CD4-positive, alpha-beta T cell treated with Interleukin-21 for 1 hour (primary cell): ENCODE measurements around the gene CENPC.
"Not testable (repeated sequence)": the region's sequence is repeated elsewhere in the genome, so short reads cannot be mapped to it uniquely, and the experiment has no call there.

ENCODE experiments used
- DNase-seq: peaks from one replicate; pipeline ENCODE4 v3.0.0-alpha.2; 2020

Gene CENPC

DNA sequence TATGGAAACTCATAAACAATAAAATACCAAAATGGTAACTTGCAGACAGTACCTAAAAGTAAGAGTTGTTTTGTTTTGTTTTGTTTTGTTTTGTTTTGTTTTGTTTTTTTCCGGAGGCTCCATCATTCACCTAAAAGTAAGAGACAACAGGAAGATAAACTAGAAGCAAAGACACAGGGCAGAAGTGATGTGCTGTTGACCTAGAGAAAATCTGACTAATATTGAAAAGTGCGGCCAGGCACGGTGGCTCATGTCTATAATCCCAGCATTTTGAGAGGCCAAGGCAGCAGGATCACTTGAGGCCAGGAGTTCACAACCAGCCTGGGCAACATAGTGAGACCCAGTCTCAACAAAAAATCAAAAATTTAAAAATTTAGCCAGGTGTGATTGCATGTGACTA, 5.6 kb upstream of the CENPC start:
- no peak for DNase-seq

- no peak for DNase-seq
Observed at GRCh38 chr4:67550451-67550850, 5.1 kb upstream of the CENPC start.

DNA sequence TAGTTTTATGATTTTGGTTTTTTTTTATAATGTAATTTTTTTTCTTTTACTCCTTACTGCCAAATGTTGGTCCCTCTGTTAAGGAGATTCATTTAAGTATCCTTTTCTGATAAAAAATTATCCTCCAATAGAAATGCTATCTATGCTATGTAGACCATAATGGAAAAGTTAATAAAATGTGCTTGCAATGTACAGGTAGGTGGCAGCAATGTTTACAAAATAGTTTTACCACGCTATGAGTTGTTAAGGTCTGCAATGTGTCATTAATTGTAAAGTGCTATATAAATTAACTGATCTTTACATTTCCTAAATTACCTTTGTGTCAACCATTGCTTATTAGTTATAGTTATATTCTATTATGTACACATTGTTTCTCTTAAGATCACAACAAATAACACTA, 3.8 kb upstream of the CENPC start:
- DNase-seq = peak; percentile 55

DNA sequence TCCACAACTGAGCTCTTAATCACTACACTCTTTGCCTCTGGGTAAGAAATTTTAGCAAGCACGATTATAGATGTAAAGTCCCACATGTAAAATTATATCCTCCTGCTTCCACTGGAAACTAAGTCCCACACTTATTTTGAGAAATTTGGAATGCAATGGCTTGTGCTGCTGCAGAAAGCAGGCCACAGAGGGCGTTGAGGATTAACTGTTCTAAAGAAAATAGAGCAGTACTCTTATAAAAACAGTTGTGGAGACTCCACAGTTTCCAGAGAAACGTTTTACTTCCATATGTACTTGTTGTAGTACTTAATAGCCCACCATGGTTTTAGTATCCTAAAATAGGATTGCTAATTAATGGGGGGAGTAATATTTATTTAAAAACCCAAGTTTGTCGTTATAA, 1.7 kb upstream of the CENPC start:
- no peak for DNase-seq

DNA sequence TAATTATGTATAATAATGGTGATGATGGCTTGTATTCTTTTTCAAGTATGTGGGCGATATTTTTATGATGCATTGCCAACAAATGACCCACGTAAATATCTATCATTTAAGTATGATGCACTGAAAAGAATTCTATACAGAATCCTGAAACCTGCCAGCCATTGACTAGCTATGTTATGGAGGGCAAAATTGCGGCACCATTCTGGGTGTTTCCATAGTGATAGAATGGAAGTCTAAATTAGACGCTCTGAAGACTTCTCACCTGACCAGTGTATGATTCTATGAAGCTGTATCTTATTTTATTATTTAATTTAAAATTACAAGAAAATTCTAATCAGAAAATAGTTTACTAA, 677 bp upstream of the CENPC start:
- DNase-seq = no peak

DNA sequence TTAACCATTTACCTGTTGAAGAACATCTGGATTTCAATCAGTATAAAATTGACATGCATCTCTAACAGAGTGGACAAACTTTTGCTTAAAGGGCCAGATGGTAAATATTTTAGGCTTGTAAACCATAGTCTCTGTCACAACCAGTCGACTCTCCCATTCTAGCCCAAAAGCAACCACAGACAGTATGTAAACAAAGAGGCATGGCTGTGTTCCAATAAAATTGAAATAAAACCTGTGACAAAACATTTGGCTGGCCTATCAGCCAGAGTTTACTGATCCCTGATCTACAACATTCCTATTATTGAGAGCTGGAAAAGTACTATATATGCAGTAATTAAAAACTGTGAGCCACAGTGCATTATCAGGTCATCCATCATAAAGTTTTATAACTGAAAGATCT, 3.2 kb downstream of the CENPC start:
- DNase-seq = no peak

DNA sequence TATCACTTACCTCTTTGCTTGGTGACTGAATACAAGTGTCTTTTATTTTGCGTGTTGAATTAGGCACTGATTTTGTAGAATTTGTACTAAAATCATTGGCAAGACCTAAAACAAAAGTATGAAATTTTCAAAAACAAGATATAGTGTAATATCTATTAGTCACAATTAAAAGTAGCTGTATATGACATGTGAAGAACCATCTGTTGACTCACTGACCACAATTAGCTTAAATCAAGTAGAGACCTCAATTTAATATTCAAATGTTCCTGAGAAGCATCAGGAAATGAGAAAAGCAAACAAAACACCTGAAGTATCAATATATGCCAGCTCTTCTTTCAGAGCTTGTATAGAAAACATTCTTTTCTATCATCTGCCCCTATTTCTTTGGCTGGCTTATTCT, 5.5 kb downstream of the CENPC start:
- no peak for DNase-seq

- DNase-seq = no peak
Observed at GRCh38 chr4:67535280-67535840, 9.9 kb downstream of the CENPC start.

GRCh38 chr4:67533112-67533511, 12.2 kb downstream of the CENPC start:
- no peak for DNase-seq

DNA sequence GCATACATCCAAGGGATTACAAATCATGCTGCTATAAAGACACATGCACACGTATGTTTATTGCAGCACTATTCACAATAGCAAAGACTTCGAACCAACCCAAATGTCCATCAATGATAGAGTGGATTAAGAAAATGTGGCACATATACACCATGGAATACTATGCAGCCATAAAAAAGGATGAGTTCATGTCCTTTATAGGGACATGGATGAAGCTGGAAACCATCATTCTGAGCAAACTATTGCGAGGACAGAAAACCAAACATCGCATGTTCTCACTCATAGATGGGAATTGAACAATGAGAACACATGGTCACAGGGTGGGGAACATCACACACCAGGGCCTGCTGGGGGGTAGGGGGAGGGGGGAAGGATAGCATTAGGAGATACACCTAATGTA, 12.9 kb downstream of the CENPC start:
- not testable (repeated sequence) for DNase-seq

DNA sequence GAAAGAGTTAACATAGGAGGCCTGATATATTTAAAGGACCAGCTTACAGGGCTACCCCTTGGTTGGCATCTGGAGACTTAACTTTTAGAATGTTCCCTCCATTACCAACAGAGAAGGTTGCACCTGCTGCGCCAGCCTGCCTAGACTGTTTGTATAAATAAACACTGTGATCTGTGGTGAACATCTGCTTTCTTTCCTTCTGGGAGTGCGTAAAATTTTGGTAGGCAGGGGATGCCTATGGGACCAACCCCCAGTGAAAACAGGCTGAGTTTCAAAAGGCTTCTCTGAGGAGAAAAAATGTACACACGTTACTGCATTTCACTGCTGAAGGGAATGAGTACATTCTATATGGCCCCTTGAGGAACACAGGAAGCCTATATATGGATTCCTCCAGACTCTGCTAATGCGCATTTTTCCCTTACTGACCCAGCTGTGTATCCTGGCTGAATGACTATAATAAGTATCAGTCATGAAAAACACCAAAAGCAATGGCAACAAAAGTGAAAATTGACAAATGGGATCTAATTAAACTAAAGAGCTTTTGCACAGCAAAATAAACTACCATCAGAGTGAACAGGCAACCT, 13.8 kb downstream of the CENPC start:
- DNase-seq = no peak

DNA sequence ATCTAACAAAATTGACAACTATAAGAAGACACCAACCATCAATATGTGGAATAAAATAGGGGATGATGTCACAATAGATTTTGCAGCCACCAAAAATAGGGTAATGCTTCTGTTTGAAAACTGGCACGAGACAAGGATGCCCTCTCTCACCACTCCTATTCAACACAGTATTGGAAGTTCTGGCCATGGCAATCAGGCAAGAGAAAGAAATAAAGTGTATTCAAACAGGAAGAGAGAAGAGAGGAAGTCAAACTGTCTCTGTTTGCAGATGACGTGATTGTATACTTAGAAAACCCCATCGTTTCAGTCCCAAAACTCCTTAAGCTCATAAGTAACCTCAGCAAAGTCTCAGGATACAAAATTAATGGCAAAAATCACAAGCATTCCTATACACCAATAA, 21.2 kb downstream of the CENPC start:
- not testable (repeated sequence) for DNase-seq

GRCh38 chr4:67522851-67523671, 22.2 kb downstream of the CENPC start:
- DNase-seq = peak; percentile 24

GRCh38 chr4:67522230-67522629, 23.1 kb downstream of the CENPC start:
- DNase-seq = no peak

DNA sequence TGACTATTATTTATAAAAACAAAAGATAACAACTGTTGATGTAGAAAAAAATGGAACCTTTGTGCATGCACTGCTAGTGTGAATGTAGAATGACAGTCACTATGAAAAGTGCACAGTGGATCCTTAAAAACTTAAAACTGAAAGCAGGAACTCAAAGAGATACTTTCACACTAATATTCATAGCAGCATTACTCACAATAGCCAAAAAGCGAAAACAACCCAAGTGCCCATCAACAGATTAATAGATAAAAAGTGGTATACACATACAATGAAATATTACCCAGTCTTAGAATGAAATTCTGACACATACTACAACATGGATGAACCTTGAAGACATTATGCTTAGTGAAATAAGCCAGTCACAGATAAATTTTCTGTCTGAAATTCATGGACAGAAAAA, 23.8 kb downstream of the CENPC start:
- DNase-seq = no peak

- DNase-seq = no peak
Observed at GRCh38 chr4:67520141-67520540, 25.2 kb downstream of the CENPC start.

DNA sequence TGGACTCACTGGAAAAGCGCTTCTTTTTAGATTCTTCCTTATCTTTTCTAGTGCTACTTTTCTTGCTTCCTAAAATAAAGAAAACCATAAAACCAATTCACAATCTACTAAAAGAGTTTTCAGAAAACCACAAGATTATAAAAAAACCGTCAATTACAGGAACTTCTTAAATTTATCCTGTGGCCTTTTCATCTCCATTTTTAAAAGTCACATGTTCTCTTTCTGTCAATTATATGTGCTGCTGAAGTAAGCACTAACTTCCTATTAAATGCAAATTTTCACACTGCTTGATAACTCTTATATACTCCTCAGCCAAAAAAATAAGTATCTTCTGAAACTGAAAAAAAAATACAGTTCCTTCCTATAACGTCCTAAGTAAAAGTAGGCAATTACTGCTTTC, 32.8 kb downstream of the CENPC start:
- no peak for DNase-seq

GRCh38 chr4:67500373-67500772, 44.9 kb downstream of the CENPC start:
- DNase-seq = no peak

DNA sequence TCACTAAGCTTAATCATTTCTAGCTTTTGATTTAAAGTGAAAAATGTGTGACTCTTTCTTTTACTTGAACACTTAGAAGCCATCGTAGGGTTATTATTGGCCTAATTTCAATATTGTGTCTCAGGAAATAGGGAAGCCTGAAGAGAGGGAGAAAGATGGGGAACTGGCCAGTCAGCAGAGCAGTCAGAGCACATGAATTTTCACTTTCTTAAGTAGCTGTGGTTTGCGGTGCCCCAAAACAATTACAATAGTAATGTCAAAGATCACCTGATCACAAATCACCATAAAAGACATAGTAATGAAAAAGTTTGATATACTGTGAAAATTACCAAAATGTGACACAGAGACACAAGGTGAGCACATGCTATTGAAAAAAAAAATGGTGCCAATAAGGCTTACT, 45.5 kb downstream of the CENPC start:
- no peak for DNase-seq

DNA sequence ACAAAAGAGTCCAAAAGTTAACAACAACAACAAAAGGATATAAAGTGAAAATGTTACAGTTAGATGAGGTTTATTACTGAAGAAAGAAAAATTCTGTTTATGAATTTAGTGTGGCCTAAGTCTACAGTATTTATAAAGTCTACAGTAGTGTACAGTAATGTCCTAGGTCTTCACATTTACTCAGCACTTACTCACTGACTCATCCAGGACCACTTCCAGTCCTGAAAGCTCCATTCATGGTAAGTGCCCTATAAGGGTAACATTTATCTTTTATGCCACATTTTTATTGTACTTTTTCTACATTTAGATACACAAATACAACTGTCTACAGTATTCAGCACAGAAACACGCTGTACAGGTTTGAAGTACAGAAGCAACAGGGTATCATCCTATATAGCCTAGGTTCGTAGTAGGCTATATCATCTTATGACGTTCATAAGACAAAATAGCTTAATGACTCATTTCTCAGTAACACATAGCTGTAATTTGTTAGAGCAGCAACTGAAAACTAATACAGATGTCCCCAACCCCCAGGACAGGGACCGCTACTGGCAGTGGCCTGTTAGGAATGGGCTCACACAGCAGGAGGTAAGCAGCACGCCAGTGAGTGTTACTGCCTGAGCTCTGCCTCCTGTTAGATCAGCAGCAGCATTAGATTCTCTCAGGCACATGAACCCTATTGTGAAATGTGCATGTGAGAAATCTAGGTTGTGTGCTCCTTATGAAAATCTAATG, 61.3 kb downstream of the CENPC start:
- no peak for DNase-seq

GRCh38 chr4:67480810-67481209, 64.5 kb downstream of the CENPC start:
- no peak for DNase-seq

- DNase-seq = no peak
Observed at GRCh38 chr4:67475155-67475554, 70.1 kb downstream of the CENPC start.

GRCh38 chr4:67470871-67471270, 74.4 kb downstream of the CENPC start:
- DNase-seq = no peak

DNA sequence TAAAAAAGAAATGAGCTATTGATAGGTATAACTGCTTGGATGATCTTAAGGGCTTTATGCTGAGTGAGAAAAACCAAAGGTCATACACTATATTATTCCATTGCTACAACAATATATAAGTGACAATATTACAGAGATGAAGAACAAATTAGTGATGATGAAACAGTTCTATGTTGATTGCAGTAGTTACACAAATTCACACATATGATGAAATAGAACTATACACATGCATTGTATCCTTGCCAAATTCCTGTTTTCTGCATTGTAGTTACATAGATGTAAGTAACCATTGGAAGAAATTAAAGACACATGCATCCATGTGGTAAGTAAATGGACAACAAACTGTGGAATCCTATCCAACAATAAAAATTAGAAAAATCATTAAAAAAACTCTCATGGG, 76.5 kb downstream of the CENPC start:
- no peak for DNase-seq
